NCI-H510A treated with DMSO at 0.1 percent for 48 hours (cell line): ENCODE results near the gene ZNF773.
A peak's percentile ranks its signal among the peaks of the same experiment; 100 is the strongest.
"Not testable (repeated sequence)": the region's sequence is repeated elsewhere in the genome, so short reads cannot be mapped to it uniquely, and the experiment has no call there.

Source experiments
- DNase-seq: peaks from one replicate; lab custom pipeline; 2025; lab: John Stamatoyannopoulos, UW

The ZNF773 gene

GRCh38 chr19:57499680-57500395 is at the start of gene ZNF773:
TSS of gene ZNF773 (plus strand) at chr19:57499938. CDS start at chr19:57500081, 143 bp downstream.
- peak; percentile 83 for DNase-seq

DNA sequence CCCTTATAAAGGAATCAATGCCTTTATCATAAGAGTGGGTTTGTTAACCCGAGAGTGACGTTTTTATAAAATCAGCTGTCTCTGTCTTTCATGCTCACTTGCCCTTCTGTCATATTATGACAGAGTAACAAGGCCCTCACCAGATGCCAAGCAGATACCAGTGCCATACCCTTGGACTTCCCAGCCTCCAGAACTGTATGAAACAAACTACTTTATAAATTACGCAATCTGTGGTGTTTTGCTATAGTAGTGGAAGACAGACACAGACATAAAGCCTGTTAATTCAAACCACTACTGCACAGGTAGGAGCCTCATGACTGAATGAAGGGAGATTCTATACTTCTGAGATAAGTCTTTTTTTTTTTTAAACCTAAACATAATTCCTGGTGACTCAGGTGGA is 47.4 kb upstream of the ZNF773 start:
- no peak for DNase-seq

DNA sequence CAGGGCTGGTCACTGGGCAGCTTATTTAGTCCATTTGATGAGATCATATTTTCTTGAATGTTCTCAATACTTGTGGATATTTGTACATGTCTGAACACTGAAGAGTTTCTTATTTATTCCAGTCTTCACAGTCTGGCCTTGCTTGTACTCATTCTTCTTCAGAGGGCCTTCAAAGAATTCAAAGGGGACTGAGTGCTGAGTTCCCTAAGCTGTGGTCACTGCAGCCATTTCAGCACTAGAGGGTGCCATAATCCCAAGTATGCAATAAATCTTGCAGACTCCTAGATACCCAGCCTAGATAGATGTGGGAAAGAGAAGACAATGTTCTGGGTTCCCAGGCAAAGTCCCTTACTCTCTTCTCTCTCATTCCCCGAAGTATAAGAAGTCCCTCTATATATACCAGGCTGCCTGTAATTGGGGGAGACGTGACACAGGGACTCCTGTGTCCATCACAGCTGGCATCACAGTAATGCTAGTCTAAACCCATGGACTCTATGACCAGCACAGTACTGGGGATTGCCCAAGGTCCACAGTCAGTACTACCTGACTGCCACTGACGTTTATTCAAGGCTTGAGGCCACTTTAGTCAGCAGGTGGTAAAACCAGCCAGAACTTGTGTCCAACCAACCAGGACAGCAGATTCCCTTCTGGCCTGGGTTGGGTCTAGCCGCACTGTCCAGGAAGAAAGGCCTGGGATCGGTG is 33.9 kb upstream of the ZNF773 start:
- no peak for DNase-seq

GRCh38 chr19:57466489-57466888 is 33.2 kb upstream of the ZNF773 start:
- DNase-seq: no peak

- DNase-seq: no peak
These were observed 26.1 kb upstream of the ZNF773 start for GRCh38 chr19:57473646-57474045.

GRCh38 chr19:57477191-57478008 is 22.3 kb upstream of the ZNF773 start, which contains the start of gene ZNF772:
TSS of gene ZNF772 (minus strand) at chr19:57477566. CDS start at chr19:57477309, 257 bp downstream.
- peak; percentile 91 for DNase-seq

GRCh38 chr19:57487477-57488298 is 12.1 kb upstream of the ZNF773 start, which contains the start of gene ZNF419:
TSS of gene ZNF419 (plus strand) at chr19:57487750. CDS start at chr19:57487951, 201 bp downstream.
- peak; percentile 82 for DNase-seq

DNA sequence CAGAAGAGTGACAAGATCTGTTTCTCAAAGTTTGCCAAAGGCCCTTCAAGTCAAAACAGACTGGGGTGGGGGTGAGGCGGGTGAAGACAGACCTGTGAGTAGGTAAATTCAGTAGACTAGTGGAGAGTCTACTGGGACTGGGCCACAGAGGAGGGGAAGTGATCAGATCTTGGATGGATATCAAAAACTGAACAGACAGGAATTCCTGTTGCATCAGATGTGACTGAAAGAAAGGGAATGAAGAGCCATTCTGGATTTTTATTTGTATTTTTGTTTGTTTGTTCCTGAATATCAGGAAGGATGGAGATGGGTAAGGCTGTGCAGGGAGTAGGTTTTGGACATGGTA is 11.5 kb upstream of the ZNF773 start:
- not testable (repeated sequence) for DNase-seq

- DNase-seq: not testable (repeated sequence)
These were observed 432 bp upstream of the ZNF773 start for GRCh38 chr19:57499332-57499679.

GRCh38 chr19:57500400-57500799 is 662 bp downstream of the ZNF773 start:
- DNase-seq: not testable (repeated sequence)

- DNase-seq: no peak
These were observed 6.4 kb downstream of the ZNF773 start for GRCh38 chr19:57506163-57506562.

- DNase-seq: no peak
These were observed 11.7 kb downstream of the ZNF773 start for GRCh38 chr19:57511484-57511883.

- DNase-seq: no peak
These were observed 13.1 kb downstream of the ZNF773 start for GRCh38 chr19:57512845-57513244.

DNA sequence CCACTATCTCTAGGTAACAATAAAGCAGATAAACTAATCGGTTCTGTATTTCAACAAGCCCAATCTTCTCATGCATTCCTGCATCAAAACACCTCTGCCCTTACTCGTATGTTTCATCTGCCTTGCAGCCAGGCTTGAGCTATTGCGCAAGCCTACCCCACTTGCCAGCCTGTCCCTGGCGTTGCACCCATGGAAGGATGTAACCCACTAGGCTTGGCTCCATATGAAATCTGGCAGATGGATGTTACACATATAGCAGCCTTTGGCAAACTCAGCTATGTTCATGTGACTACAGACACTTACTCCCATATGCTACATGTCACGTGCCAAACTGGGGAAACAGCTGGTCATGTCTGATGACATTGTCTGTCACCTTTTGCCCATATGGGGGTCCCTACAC is 15.5 kb downstream of the ZNF773 start:
- DNase-seq: no peak

GRCh38 chr19:57518021-57518420 is 18.3 kb downstream of the ZNF773 start:
- DNase-seq: not testable (repeated sequence)

GRCh38 chr19:57527136-57527881 is 27.6 kb downstream of the ZNF773 start, which contains the start of gene ZNF549:
TSS of gene ZNF549 (plus strand) at chr19:57527356. CDS start at chr19:57527574, 218 bp downstream.
- DNase-seq: peak; percentile 84

DNA sequence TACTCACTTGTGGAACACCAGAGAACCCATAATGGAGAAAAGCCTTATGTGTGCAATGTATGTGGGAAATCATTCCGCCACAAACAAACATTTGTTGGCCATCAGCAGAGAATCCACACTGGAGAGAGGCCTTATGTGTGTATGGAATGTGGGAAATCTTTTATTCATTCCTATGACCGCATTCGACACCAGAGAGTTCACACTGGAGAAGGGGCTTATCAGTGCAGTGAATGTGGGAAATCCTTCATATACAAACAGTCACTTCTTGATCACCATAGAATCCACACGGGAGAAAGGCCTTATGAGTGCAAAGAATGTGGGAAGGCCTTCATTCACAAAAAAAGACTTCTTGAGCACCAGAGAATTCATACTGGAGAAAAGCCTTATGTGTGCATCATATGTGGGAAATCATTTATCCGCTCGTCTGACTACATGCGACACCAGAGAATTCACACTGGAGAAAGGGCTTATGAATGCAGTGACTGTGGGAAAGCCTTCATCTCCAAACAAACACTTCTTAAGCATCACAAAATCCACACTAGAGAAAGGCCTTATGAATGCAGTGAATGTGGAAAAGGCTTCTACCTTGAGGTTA is 38.3 kb downstream of the ZNF773 start:
- DNase-seq: no peak

DNA sequence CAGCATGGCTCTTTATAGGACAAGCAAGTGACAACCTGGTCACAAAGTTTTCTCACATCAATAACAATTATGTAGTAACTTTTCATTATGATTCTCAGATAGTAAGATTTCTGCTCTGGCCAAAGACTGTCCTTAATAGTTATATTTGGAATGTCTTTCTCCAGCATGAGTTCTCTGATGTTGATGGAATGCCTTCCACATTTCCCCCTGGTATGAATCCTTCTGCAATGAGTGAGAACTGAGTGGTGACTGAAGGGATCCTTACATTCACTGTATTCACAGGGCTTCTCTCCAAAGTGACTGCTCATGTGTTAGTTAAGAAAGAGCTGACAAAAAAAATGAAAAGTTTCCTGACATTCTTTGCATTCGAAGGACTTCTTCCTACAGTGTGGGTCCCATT is 46.8 kb downstream of the ZNF773 start:
- DNase-seq: no peak

- no peak for DNase-seq
These were observed 52.7 kb downstream of the ZNF773 start for GRCh38 chr19:57552432-57552831.

GRCh38 chr19:57557659-57558058 is 57.9 kb downstream of the ZNF773 start:
- no peak for DNase-seq
